MM.1S (cell line): ENCODE data around the gene SPOCK1.

Experiments used
- DNase-seq: peaks from one replicate; pipeline ENCODE4 v3.0.0-alpha.2; 2015
- H2AFZ ChIP-seq: fragments of 300-600 bp; sonication (generic); 2 replicates; pipeline ENCODE4 v1.6.0; 2016; ENCODE audit warnings: antibody characterized with exemption, low read length
- H3F3A ChIP-seq: fragments of 300-600 bp; sonication (generic); 2 replicates; pipeline ENCODE4 v1.6.1; 2016; ENCODE audit warnings: mild to moderate bottlenecking, antibody characterized with exemption, low read length, moderate library complexity, mixed read lengths; ENCODE audit not compliant: insufficient read depth
- H3K27ac ChIP-seq: fragments of 300-600 bp; sonication (generic); 2 replicates; pipeline ENCODE4 v1.5.1; 2016; ENCODE audit warnings: mild to moderate bottlenecking, low read length
- H3K27me3 ChIP-seq: fragments of 300-600 bp; sonication (generic); replicated peaks from 2 replicates; pipeline ENCODE4 v1.6.0; 2016; ENCODE audit warnings: low read length; ENCODE audit not compliant: insufficient read depth
- H3K36me3 ChIP-seq: fragments of 300-600 bp; sonication (generic); replicated peaks from 2 replicates; pipeline ENCODE4 v1.6.1; 2016; ENCODE audit warnings: mild to moderate bottlenecking, low read length, mixed read lengths; ENCODE audit not compliant: insufficient read depth
- H3K4me1 ChIP-seq: fragments of 300-600 bp; sonication (generic); 2 replicates; pipeline ENCODE4 v1.6.1; 2016; ENCODE audit warnings: low read length, mixed read lengths
- H3K4me2 ChIP-seq: fragments of 300-600 bp; sonication (generic); 2 replicates; pipeline ENCODE4 v1.6.0; 2016; ENCODE audit warnings: low read depth, low read length
- H3K4me3 ChIP-seq: fragments of 300-600 bp; sonication (generic); 2 replicates; pipeline ENCODE4 v1.5.1; 2016; ENCODE audit warnings: low read length, mixed read lengths
- H3K79me2 ChIP-seq: fragments of 300-600 bp; sonication (generic); 2 replicates; pipeline ENCODE4 v1.6.1; 2016; ENCODE audit warnings: mixed run types, low read length, mixed read lengths
- H3K9ac ChIP-seq: fragments of 300-600 bp; sonication (generic); 2 replicates; pipeline ENCODE4 v1.6.1; 2016; ENCODE audit warnings: low read length, mixed read lengths
- H3K9me2 ChIP-seq: fragments of 300-600 bp; sonication (generic); replicated peaks from 2 replicates; pipeline ENCODE4 v1.6.1; 2016; ENCODE audit warnings: mild to moderate bottlenecking, low read length, mixed read lengths; ENCODE audit not compliant: insufficient read depth
- H3K9me3 ChIP-seq: fragments of 300-600 bp; sonication (generic); replicated peaks from 2 replicates; pipeline ENCODE4 v1.6.1; 2016; ENCODE audit warnings: mild to moderate bottlenecking, low read length, mixed read lengths; ENCODE audit not compliant: insufficient read depth
- H4K20me1 ChIP-seq: fragments of 300-600 bp; sonication (generic); 2 replicates; pipeline ENCODE4 v1.6.1; 2016; ENCODE audit warnings: mild to moderate bottlenecking, low read length, moderate library complexity, mixed read lengths; ENCODE audit not compliant: insufficient read depth
- CTCF ChIP-seq: fragments of 300-600 bp; sonication (generic); IDR thresholded peaks from 2 replicates; pipeline ENCODE4 v1.5.1; 2016; ENCODE audit warnings: antibody characterized with exemption, low read length, mixed read lengths
- EZH2 ChIP-seq: fragments of 300-600 bp; sonication (generic); optimal IDR thresholded peaks from 2 replicates; pipeline ENCODE3; 2017; ENCODE audit warnings: low read depth, mild to moderate bottlenecking, antibody characterized with exemption, low read length, mixed read lengths
- EZH2phosphoT487 ChIP-seq: fragments of 300-600 bp; sonication (generic); IDR thresholded peaks from 2 replicates; pipeline ENCODE4 v1.6.1; 2018; ENCODE audit warnings: antibody characterized with exemption, low read length

Gene SPOCK1

DNA sequence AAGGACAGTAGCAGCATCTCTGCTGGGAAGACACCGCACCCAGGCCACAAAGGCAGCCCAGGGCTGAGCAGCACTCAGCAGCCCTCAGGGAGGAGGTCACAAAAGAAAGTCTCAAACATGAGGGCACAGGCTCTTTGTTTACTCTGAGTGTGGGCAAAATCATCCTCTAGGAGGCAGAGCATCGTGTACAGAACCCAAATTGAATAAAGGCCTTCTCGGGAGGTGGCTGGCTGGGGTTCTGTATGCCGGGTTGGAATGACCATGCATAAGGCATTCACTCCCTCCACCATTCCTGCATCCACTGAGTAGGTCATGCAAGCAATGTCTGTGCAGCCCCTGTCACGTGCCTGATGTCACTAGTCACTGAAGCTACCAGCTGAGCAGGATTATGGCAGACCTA lies 412.8 kb downstream of the SPOCK1 start:
- Histone ChIP-seq H3K27ac (no peak overlapping the region), H3K79me2 (no peaks in the 10 kb centered on the region), H4K20me1 (no peaks in the 10 kb centered on the region), H3K9ac (no peak overlapping the region), H3K9me3 (no peaks in the 10 kb centered on the region), H3K4me1 (no peaks in the 10 kb centered on the region), H3K9me2 (no peaks in the 10 kb centered on the region), H3K36me3 (no peaks in the 10 kb centered on the region), H3K27me3 (no peaks in the 10 kb centered on the region), H3K4me2 (no peak overlapping the region), H3K4me3 (no peak overlapping the region), H2AFZ (no peak overlapping the region), H3F3A (no peaks in the 10 kb centered on the region)
- TF ChIP-seq CTCF, result no peak
- TF ChIP-seq EZH2, result no peak
- TF ChIP-seq EZH2phosphoT487, result no peak
- DNase-seq, result no peak

DNA sequence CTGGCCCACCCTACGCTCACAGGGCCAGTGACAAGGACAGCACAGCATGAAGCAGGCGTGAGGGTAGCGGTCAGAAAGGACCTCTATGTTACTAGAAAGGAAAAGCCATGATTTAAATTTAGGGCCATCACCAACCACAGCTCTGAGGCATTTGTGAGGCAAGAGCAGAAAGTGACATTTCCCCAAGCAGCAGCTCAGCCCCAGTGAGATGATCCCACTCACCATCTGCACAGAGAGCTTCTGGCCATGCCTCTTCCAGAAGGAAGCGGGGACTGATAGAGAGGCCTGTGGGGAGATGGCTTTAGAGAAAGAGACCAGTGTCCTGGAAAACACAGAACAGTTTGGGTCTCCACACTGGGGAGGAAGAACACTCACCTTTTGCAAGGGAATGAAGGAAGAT lies 413.9 kb downstream of the SPOCK1 start:
- Histone ChIP-seq H3K9me3 (no peaks in the 10 kb centered on the region), H3K27ac (no peak overlapping the region), H3K9me2 (no peaks in the 10 kb centered on the region), H3F3A (no peaks in the 10 kb centered on the region), H3K4me3 (no peak overlapping the region), H3K36me3 (no peaks in the 10 kb centered on the region), H3K4me1 (no peaks in the 10 kb centered on the region), H4K20me1 (no peaks in the 10 kb centered on the region), H3K79me2 (no peaks in the 10 kb centered on the region), H2AFZ (no peak overlapping the region), H3K27me3 (no peaks in the 10 kb centered on the region), H3K9ac (no peak overlapping the region), H3K4me2 (no peak overlapping the region)
- no peak for TF ChIP-seq EZH2
- TF ChIP-seq EZH2phosphoT487, result no peak
- no peak for TF ChIP-seq CTCF
- DNase-seq, result no peak

GRCh38 chr5:137084016-137084415 lies 415.1 kb downstream of the SPOCK1 start:
- H2AFZ ChIP-seq, result no peak overlapping the region
- H3K27me3 ChIP-seq, result no peaks in the 10 kb centered on the region
- no peak overlapping the region for H3K9ac ChIP-seq
- H4K20me1 ChIP-seq, result no peaks in the 10 kb centered on the region
- no peak overlapping the region for H3K27ac ChIP-seq
- H3K36me3 ChIP-seq, result no peaks in the 10 kb centered on the region
- no peak for DNase-seq
- no peak overlapping the region for H3K4me3 ChIP-seq
- no peaks in the 10 kb centered on the region for H3K9me3 ChIP-seq
- no peak overlapping the region for H3K4me2 ChIP-seq
- no peaks in the 10 kb centered on the region for H3K9me2 ChIP-seq
- H3K4me1 ChIP-seq, result no peaks in the 10 kb centered on the region
- H3K79me2 ChIP-seq, result no peaks in the 10 kb centered on the region
- no peak for TF ChIP-seq CTCF
- TF ChIP-seq EZH2, result no peak
- no peak for TF ChIP-seq EZH2phosphoT487
- no peaks in the 10 kb centered on the region for H3F3A ChIP-seq
